ENCODE measurements around the gene CCDC149.

Gene CCDC149

GRCh38 chr4:24837781-24838180 lies 75.1 kb downstream of the CCDC149 start:
- no peak for DNase-seq

GRCh38 chr4:24837336-24837735 lies 75.5 kb downstream of the CCDC149 start:
- DNase-seq: no peak

- DNase-seq: no peak
These were observed 76.1 kb downstream of the CCDC149 start for GRCh38 chr4:24836661-24837242.

GRCh38 chr4:24835696-24836095 lies 77.1 kb downstream of the CCDC149 start:
- DNase-seq: no peak

GRCh38 chr4:24831637-24832036 lies 81.2 kb downstream of the CCDC149 start:
- DNase-seq: no peak

GRCh38 chr4:24824720-24825119 lies 88.1 kb downstream of the CCDC149 start:
- DNase-seq: no peak

- no peak for DNase-seq
These were observed 92.3 kb downstream of the CCDC149 start for GRCh38 chr4:24820541-24820940.

GRCh38 chr4:24816797-24817196 lies 96.0 kb downstream of the CCDC149 start:
- DNase-seq: no peak

- DNase-seq: no peak
These were observed 99.1 kb downstream of the CCDC149 start for GRCh38 chr4:24813732-24814131.

GRCh38 chr4:24810871-24811631 lies 101.8 kb downstream of the CCDC149 start:
- DNase-seq: no peak

- DNase-seq: no peak
These were observed 102.9 kb downstream of the CCDC149 start for GRCh38 chr4:24809815-24810405.

- no peak for DNase-seq
These were observed 103.5 kb downstream of the CCDC149 start for GRCh38 chr4:24809376-24809775.

GRCh38 chr4:24808955-24809354 lies 103.9 kb downstream of the CCDC149 start:
- no peak for DNase-seq

GRCh38 chr4:24808261-24808660 lies 104.6 kb downstream of the CCDC149 start:
- DNase-seq: no peak

GRCh38 chr4:24807611-24808010 lies 105.2 kb downstream of the CCDC149 start:
- no peak for DNase-seq

GRCh38 chr4:24806206-24806990 lies 106.4 kb downstream of the CCDC149 start:
- DNase-seq: no peak

GRCh38 chr4:24805566-24805965 lies 107.3 kb downstream of the CCDC149 start:
- no peak for DNase-seq

- DNase-seq: no peak
These were observed 107.8 kb downstream of the CCDC149 start for GRCh38 chr4:24805067-24805466.

GRCh38 chr4:24802648-24803047 lies 110.2 kb downstream of the CCDC149 start:
- no peak for DNase-seq

- DNase-seq: no peak
These were observed 111.5 kb downstream of the CCDC149 start for GRCh38 chr4:24801136-24801855.

GRCh38 chr4:24800325-24800895 lies 112.4 kb downstream of the CCDC149 start:
- DNase-seq: no peak

- no peak for DNase-seq
These were observed 113.1 kb downstream of the CCDC149 start for GRCh38 chr4:24799544-24800324.

Measured in activated CD4-positive, CD25-positive, alpha-beta regulatory T cell treated with anti-CD3 and anti-CD28 coated beads, Interleukin-2, amount 50 U/mL, for 72 hours (primary cell).